Esophagus squamous epithelium (tissue), 4 donors: ENCODE results near the gene VAMP3.

Source experiments
- CTCF ChIP-seq, 6 experiments: fragments of 450-650 bp in 4 of 6; fragments of 200-600 bp in 2 of 6; sonication (generic) in 2 of 6; IDR thresholded peaks; one replicate each; pipeline ENCODE4 v1.5.1; 2016 to 2019; ENCODE audit warnings: antibody characterized with exemption in 6 of 6, mild to moderate bottlenecking in 4 of 6, moderate library complexity in 4 of 6
- POLR2A ChIP-seq, 4 donors: fragments of 450-650 bp; IDR thresholded peaks; one replicate each; pipeline ENCODE4 v1.6.1; 2017; ENCODE audit warnings: antibody characterized with exemption in 4 of 4, mild to moderate bottlenecking in 4 of 4, moderate library complexity in 3 of 4

- TF ChIP-seq CTCF (IDR thresholded peaks at IDR 0.05) (no peak), POLR2A (IDR thresholded peaks at IDR 0.05) (no peak)
Measured at GRCh38 chr1:7749126-7749525, 22.0 kb upstream of the VAMP3 start.
